WTC11 (cell line): ENCODE measurements around the gene SSNA1. TPM values are rescaled to one million over a fixed set of nuclear protein-coding genes. Genes with fewer than 3 reads are reported as not detected.
A peak's percentile ranks its signal among the peaks of the same experiment; 100 is the strongest.

Experiments
- ESRRA ChIP-seq: sonication (generic); formaldehyde crosslinking; IDR thresholded peaks from 2 replicates; pipeline ENCODE4 v1.8.1; 2022; ENCODE audit warnings: mild to moderate bottlenecking, missing genetic modification reagents, borderline replicate concordance
- GABPB1 ChIP-seq: sonication (generic); formaldehyde crosslinking; IDR thresholded peaks from 2 replicates; pipeline ENCODE4 v1.8.1; 2023; ENCODE audit warnings: mild to moderate bottlenecking, missing genetic modification reagents
- GTF2I ChIP-seq: fragments of 250-450 bp; sonication (Bioruptor Pico); conservative IDR thresholded peaks from 2 replicates; pipeline ENCODE4 v1.4.0; 2021; ENCODE audit warnings: mild to moderate bottlenecking
- IRF2 ChIP-seq: sonication (generic); formaldehyde crosslinking; IDR thresholded peaks from 2 replicates; pipeline ENCODE4 v1.8.0; 2022; ENCODE audit warnings: low read depth, missing genetic modification reagents, borderline replicate concordance
- JUN ChIP-seq: sonication (generic); formaldehyde crosslinking; IDR thresholded peaks from 2 replicates; pipeline ENCODE4 v1.8.0; 2023; ENCODE audit warnings: mild to moderate bottlenecking, missing genetic modification reagents
- NFYB ChIP-seq: sonication (generic); formaldehyde crosslinking; conservative IDR thresholded peaks from 2 replicates; pipeline ENCODE4 v1.8.0; 2022; ENCODE audit warnings: low read depth, missing genetic modification reagents
- OVOL2 ChIP-seq: fragments of 250-450 bp; sonication (Bioruptor Pico); IDR thresholded peaks from 2 replicates; pipeline ENCODE4 v1.9.0; 2021; ENCODE audit warnings: mild to moderate bottlenecking, borderline replicate concordance
- RELA ChIP-seq: sonication (generic); formaldehyde crosslinking; IDR thresholded peaks from 2 replicates; pipeline ENCODE4 v1.8.1; 2022; ENCODE audit warnings: missing genetic modification reagents, mild to moderate bottlenecking, borderline replicate concordance
- TP53 ChIP-seq: sonication (generic); formaldehyde crosslinking; IDR thresholded peaks from 2 replicates; pipeline ENCODE4 v1.8.1; 2023; ENCODE audit warnings: mild to moderate bottlenecking, missing genetic modification reagents
- ZBTB21 ChIP-seq: sonication (generic); formaldehyde crosslinking; IDR thresholded peaks from 2 replicates; pipeline ENCODE4 v1.8.1; 2023; ENCODE audit warnings: mild to moderate bottlenecking, missing genetic modification reagents, borderline replicate concordance
- ZNF121 ChIP-seq: sonication (generic); formaldehyde crosslinking; IDR thresholded peaks from 2 replicates; pipeline ENCODE4 v1.8.0; 2023; ENCODE audit warnings: missing genetic modification reagents
- ZNF232 ChIP-seq: sonication (generic); formaldehyde crosslinking; IDR thresholded peaks from 2 replicates; pipeline ENCODE4 v1.8.0; 2022; ENCODE audit warnings: mild to moderate bottlenecking, missing genetic modification reagents
- ZNF317 ChIP-seq: sonication (generic); formaldehyde crosslinking; IDR thresholded peaks from 2 replicates; pipeline ENCODE4 v1.8.1; 2023; ENCODE audit warnings: low read depth, mild to moderate bottlenecking, moderate library complexity, missing genetic modification reagents, borderline replicate concordance
- ZNF416 ChIP-seq: fragments of 250-450 bp; sonication (Bioruptor Pico); IDR thresholded peaks from 2 replicates; pipeline ENCODE4 v1.9.0; 2021; ENCODE audit warnings: mild to moderate bottlenecking, inconsistent platforms
- ZNF671 ChIP-seq: fragments of 250-450 bp; sonication (Bioruptor Pico); IDR thresholded peaks from 2 replicates; pipeline ENCODE4 v1.8.0; 2021; ENCODE audit warnings: mild to moderate bottlenecking
- total RNA-seq: library from RNA; stranded (reverse); gene quantifications from 3 replicates; pipeline ENCODE4 v1.2.3, GENCODE V29; 2021
- TF ChIP-seq, protein P1 (sequence below): fragments of 250-450 bp; sonication (Bioruptor Pico); IDR thresholded peaks from 2 replicates; pipeline ENCODE4 v1.9.0; 2021; ENCODE audit warnings: mild to moderate bottlenecking, borderline replicate concordance
- TF ChIP-seq, protein P2 (sequence below): fragments of 250-450 bp; sonication (Bioruptor Pico); IDR thresholded peaks from 2 replicates; pipeline ENCODE4 v1.9.0; 2021; ENCODE audit warnings: moderate library complexity, mild to moderate bottlenecking, inconsistent platforms, borderline replicate concordance
- TF ChIP-seq, protein P3 (sequence below): sonication (generic); formaldehyde crosslinking; conservative IDR thresholded peaks from 2 replicates; pipeline ENCODE4 v1.8.1; 2023; ENCODE audit warnings: mild to moderate bottlenecking, low read depth, missing genetic modification reagents, moderate library complexity
- TF ChIP-seq, protein P4 (sequence below): sonication (generic); formaldehyde crosslinking; IDR thresholded peaks from 2 replicates; pipeline ENCODE4 v1.8.0; 2022; ENCODE audit warnings: mild to moderate bottlenecking, missing genetic modification reagents
- TF ChIP-seq, protein P5 (sequence below): sonication (generic); formaldehyde crosslinking; IDR thresholded peaks from 2 replicates; pipeline ENCODE4 v1.8.0; 2023; ENCODE audit warnings: missing genetic modification reagents
- TF ChIP-seq, protein P6 (sequence below): sonication (generic); formaldehyde crosslinking; IDR thresholded peaks from 2 replicates; pipeline ENCODE4 v1.8.1; 2023; ENCODE audit warnings: mild to moderate bottlenecking, moderate library complexity, missing genetic modification reagents
- TF ChIP-seq, protein P7 (sequence below): sonication (generic); formaldehyde crosslinking; IDR thresholded peaks from 2 replicates; pipeline ENCODE4 v1.8.1; 2022; ENCODE audit warnings: missing genetic modification reagents, borderline replicate concordance
- TF ChIP-seq, protein P8 (sequence below): fragments of 200-600 bp; IDR thresholded peaks from 2 replicates; pipeline ENCODE4 v1.8.0; 2022; ENCODE audit warnings: antibody characterized with exemption

Gene SSNA1
- total RNA-seq, 1 experiment from 2014 or later = 102 TPM

DNA sequence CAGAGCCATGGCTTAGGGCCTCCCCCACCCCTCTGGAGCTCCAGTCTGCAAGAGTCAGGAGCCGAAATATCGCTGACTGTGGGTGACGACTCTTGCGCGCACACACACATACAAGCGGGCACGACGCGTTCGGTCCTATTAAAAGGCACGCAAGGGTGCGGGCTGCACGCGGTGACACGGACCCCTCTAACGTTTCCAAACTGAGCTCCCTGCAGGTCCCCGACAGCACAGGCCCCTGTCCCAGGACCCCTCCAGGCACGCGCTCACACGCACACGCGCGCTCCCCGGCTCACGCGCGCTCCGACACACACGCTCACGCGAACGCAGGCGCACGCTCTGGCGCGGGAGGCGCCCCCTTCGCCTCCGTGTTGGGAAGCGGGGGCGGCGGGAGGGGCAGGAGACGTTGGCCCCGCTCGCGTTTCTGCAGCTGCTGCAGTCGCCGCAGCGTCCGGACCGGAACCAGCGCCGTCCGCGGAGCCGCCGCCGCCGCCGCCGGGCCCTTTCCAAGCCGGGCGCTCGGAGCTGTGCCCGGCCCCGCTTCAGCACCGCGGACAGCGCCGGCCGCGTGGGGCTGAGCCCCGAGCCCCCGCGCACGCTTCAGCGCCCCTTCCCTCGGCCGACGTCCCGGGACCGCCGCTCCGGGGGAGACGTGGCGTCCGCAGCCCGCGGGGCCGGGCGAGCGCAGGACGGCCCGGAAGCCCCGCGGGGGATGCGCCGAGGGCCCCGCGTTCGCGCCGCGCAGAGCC, 49.6 kb upstream of the SSNA1 start, which contains the start of gene GRIN1 (continued):
- no peak for TF ChIP-seq ZNF232
- TF ChIP-seq, protein P1, sequence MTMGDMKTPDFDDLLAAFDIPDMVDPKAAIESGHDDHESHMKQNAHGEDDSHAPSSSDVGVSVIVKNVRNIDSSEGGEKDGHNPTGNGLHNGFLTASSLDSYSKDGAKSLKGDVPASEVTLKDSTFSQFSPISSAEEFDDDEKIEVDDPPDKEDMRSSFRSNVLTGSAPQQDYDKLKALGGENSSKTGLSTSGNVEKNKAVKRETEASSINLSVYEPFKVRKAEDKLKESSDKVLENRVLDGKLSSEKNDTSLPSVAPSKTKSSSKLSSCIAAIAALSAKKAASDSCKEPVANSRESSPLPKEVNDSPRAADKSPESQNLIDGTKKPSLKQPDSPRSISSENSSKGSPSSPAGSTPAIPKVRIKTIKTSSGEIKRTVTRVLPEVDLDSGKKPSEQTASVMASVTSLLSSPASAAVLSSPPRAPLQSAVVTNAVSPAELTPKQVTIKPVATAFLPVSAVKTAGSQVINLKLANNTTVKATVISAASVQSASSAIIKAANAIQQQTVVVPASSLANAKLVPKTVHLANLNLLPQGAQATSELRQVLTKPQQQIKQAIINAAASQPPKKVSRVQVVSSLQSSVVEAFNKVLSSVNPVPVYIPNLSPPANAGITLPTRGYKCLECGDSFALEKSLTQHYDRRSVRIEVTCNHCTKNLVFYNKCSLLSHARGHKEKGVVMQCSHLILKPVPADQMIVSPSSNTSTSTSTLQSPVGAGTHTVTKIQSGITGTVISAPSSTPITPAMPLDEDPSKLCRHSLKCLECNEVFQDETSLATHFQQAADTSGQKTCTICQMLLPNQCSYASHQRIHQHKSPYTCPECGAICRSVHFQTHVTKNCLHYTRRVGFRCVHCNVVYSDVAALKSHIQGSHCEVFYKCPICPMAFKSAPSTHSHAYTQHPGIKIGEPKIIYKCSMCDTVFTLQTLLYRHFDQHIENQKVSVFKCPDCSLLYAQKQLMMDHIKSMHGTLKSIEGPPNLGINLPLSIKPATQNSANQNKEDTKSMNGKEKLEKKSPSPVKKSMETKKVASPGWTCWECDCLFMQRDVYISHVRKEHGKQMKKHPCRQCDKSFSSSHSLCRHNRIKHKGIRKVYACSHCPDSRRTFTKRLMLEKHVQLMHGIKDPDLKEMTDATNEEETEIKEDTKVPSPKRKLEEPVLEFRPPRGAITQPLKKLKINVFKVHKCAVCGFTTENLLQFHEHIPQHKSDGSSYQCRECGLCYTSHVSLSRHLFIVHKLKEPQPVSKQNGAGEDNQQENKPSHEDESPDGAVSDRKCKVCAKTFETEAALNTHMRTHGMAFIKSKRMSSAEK (CRISPR knock-in tag) = no peak
- no peak for TF ChIP-seq GTF2I (CRISPR knock-in tag)
- TF ChIP-seq ZNF416 (CRISPR knock-in tag) = no peak
- no peak for TF ChIP-seq ZBTB21 (CRISPR knock-in tag)
- TF ChIP-seq JUN = peak; percentile 93
- TF ChIP-seq, protein P2, sequence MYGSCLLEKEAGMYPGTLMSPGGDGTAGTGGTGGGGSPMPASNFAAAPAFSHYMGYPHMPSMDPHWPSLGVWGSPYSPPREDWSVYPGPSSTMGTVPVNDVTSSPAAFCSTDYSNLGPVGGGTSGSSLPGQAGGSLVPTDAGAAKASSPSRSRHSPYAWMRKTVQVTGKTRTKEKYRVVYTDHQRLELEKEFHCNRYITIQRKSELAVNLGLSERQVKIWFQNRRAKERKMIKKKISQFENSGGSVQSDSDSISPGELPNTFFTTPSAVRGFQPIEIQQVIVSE (CRISPR knock-in tag) = no peak
- TF ChIP-seq, protein P3, sequence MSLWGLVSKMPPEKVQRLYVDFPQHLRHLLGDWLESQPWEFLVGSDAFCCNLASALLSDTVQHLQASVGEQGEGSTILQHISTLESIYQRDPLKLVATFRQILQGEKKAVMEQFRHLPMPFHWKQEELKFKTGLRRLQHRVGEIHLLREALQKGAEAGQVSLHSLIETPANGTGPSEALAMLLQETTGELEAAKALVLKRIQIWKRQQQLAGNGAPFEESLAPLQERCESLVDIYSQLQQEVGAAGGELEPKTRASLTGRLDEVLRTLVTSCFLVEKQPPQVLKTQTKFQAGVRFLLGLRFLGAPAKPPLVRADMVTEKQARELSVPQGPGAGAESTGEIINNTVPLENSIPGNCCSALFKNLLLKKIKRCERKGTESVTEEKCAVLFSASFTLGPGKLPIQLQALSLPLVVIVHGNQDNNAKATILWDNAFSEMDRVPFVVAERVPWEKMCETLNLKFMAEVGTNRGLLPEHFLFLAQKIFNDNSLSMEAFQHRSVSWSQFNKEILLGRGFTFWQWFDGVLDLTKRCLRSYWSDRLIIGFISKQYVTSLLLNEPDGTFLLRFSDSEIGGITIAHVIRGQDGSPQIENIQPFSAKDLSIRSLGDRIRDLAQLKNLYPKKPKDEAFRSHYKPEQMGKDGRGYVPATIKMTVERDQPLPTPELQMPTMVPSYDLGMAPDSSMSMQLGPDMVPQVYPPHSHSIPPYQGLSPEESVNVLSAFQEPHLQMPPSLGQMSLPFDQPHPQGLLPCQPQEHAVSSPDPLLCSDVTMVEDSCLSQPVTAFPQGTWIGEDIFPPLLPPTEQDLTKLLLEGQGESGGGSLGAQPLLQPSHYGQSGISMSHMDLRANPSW (CRISPR knock-in tag) = 0 out of 2 replicates have a peak, but pooled peaks have one; percentile 62
- TF ChIP-seq GABPB1 (CRISPR knock-in tag) = no peak
- TF ChIP-seq NFYB = no peak; the same call in 1 of the 2 replicates
- TF ChIP-seq, protein P4, sequence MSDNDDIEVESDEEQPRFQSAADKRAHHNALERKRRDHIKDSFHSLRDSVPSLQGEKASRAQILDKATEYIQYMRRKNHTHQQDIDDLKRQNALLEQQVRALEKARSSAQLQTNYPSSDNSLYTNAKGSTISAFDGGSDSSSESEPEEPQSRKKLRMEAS (CRISPR knock-in tag) = no peak
- no peak for TF ChIP-seq OVOL2 (CRISPR knock-in tag)
- peak; percentile 61 for TF ChIP-seq ZNF317 (CRISPR knock-in tag)
- peak; percentile 38; the same call in 1 of the 2 replicates for TF ChIP-seq IRF2
- TF ChIP-seq TP53 (CRISPR knock-in tag) = peak; percentile 91
- TF ChIP-seq, protein P5, sequence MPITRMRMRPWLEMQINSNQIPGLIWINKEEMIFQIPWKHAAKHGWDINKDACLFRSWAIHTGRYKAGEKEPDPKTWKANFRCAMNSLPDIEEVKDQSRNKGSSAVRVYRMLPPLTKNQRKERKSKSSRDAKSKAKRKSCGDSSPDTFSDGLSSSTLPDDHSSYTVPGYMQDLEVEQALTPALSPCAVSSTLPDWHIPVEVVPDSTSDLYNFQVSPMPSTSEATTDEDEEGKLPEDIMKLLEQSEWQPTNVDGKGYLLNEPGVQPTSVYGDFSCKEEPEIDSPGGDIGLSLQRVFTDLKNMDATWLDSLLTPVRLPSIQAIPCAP (CRISPR knock-in tag) = no peak
- TF ChIP-seq, protein P6, sequence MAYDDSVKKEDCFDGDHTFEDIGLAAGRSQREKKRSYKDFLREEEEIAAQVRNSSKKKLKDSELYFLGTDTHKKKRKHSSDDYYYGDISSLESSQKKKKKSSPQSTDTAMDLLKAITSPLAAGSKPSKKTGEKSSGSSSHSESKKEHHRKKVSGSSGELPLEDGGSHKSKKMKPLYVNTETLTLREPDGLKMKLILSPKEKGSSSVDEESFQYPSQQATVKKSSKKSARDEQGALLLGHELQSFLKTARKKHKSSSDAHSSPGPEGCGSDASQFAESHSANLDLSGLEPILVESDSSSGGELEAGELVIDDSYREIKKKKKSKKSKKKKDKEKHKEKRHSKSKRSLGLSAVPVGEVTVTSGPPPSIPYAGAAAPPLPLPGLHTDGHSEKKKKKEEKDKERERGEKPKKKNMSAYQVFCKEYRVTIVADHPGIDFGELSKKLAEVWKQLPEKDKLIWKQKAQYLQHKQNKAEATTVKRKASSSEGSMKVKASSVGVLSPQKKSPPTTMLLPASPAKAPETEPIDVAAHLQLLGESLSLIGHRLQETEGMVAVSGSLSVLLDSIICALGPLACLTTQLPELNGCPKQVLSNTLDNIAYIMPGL (CRISPR knock-in tag) = no peak
- TF ChIP-seq, protein P7, sequence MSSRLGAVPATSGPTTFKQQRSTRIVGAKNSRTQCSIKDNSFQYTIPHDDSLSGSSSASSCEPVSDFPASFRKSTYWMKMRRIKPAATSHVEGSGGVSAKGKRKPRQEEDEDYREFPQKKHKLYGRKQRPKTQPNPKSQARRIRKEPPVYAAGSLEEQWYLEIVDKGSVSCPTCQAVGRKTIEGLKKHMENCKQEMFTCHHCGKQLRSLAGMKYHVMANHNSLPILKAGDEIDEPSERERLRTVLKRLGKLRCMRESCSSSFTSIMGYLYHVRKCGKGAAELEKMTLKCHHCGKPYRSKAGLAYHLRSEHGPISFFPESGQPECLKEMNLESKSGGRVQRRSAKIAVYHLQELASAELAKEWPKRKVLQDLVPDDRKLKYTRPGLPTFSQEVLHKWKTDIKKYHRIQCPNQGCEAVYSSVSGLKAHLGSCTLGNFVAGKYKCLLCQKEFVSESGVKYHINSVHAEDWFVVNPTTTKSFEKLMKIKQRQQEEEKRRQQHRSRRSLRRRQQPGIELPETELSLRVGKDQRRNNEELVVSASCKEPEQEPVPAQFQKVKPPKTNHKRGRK = no peak
- no peak for TF ChIP-seq ZNF671 (CRISPR knock-in tag)
- no peak for TF ChIP-seq RELA (CRISPR knock-in tag)
- TF ChIP-seq ZNF121 = no peak
- TF ChIP-seq ESRRA (CRISPR knock-in tag) = peak; percentile 79; the same call in 1 of the 2 replicates
- TF ChIP-seq, protein P8, sequence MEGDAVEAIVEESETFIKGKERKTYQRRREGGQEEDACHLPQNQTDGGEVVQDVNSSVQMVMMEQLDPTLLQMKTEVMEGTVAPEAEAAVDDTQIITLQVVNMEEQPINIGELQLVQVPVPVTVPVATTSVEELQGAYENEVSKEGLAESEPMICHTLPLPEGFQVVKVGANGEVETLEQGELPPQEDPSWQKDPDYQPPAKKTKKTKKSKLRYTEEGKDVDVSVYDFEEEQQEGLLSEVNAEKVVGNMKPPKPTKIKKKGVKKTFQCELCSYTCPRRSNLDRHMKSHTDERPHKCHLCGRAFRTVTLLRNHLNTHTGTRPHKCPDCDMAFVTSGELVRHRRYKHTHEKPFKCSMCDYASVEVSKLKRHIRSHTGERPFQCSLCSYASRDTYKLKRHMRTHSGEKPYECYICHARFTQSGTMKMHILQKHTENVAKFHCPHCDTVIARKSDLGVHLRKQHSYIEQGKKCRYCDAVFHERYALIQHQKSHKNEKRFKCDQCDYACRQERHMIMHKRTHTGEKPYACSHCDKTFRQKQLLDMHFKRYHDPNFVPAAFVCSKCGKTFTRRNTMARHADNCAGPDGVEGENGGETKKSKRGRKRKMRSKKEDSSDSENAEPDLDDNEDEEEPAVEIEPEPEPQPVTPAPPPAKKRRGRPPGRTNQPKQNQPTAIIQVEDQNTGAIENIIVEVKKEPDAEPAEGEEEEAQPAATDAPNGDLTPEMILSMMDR = no peak
